OCI-LY1 (cell line): Measurements from ENCODE around the gene OAS3.

Source experiments
- H2AFZ ChIP-seq: fragments of 200-600 bp; sonication (generic), shearing (Covaris generic); 2 replicates; pipeline ENCODE4 v1.6.0; 2014; ENCODE audit warnings: antibody characterized with exemption, mild to moderate bottlenecking, low read length
- H3F3A ChIP-seq: fragments of 200-600 bp; sonication (generic), shearing (Covaris generic); 2 replicates; pipeline ENCODE4 v1.6.0; 2014; ENCODE audit warnings: mild to moderate bottlenecking, antibody characterized with exemption, low read length, moderate library complexity; ENCODE audit not compliant: insufficient read depth
- H3K27ac ChIP-seq: fragments of 200-600 bp; sonication (generic); 2 replicates; pipeline ENCODE4 v1.5.1; 2014; ENCODE audit warnings: low read length, mixed run types, mild to moderate bottlenecking, low read depth; ENCODE audit not compliant: poor library complexity, severe bottlenecking
- H3K27me3 ChIP-seq: fragments of 200-600 bp; sonication (generic); 2 replicates; pipeline ENCODE4 v1.6.0; 2014; ENCODE audit warnings: antibody characterized with exemption, mild to moderate bottlenecking, low read length, moderate library complexity; ENCODE audit not compliant: insufficient read depth
- H3K36me3 ChIP-seq: fragments of 200-600 bp; sonication (generic); 2 replicates; pipeline ENCODE4 v1.6.1; 2014; ENCODE audit warnings: mild to moderate bottlenecking, antibody characterized with exemption, low read length, moderate library complexity, mixed read lengths; ENCODE audit not compliant: insufficient read depth
- H3K4me1 ChIP-seq: fragments of 200-600 bp; sonication (generic); 2 replicates; pipeline ENCODE4 v1.5.1; 2014; ENCODE audit warnings: mild to moderate bottlenecking, low read length, moderate library complexity; ENCODE audit not compliant: insufficient read depth, severe bottlenecking
- H3K4me2 ChIP-seq: fragments of 200-600 bp; sonication (generic), shearing (Covaris generic); 2 replicates; pipeline ENCODE4 v1.6.1; 2014; ENCODE audit warnings: low read length
- H3K4me3 ChIP-seq: fragments of 200-600 bp; sonication (generic); 2 replicates; pipeline ENCODE4 v1.5.1; 2014; ENCODE audit warnings: low read length, low read depth, mild to moderate bottlenecking, mixed read lengths; ENCODE audit not compliant: poor library complexity, severe bottlenecking
- H3K79me2 ChIP-seq: fragments of 200-600 bp; shearing (Covaris generic); 2 replicates; pipeline ENCODE4 v1.6.1; 2016; ENCODE audit warnings: mixed run types, low read length, mixed read lengths; ENCODE audit not compliant: insufficient read depth
- H3K9ac ChIP-seq: fragments of 200-600 bp; sonication (generic), shearing (Covaris generic); 2 replicates; pipeline ENCODE4 v1.6.1; 2014; ENCODE audit warnings: mild to moderate bottlenecking, low read length, mixed read lengths
- H3K9me2 ChIP-seq: fragments of 200-600 bp; sonication (generic), shearing (Covaris generic); 2 replicates; pipeline ENCODE4 v1.6.1; 2014; ENCODE audit warnings: low read depth, mild to moderate bottlenecking, low read length, mixed read lengths
- H3K9me3 ChIP-seq: fragments of 200-600 bp; shearing (Covaris generic); 2 replicates; pipeline ENCODE4 v1.6.1; 2014; ENCODE audit warnings: low read length, mixed read lengths
- H4K20me1 ChIP-seq: fragments of 200-600 bp; sonication (generic), shearing (Covaris generic); 2 replicates; pipeline ENCODE4 v1.6.0; 2016; ENCODE audit warnings: mild to moderate bottlenecking, low read length; ENCODE audit not compliant: insufficient read depth
- CTCF ChIP-seq: fragments of 200-600 bp; sonication (generic), shearing (Covaris generic); IDR thresholded peaks from 2 replicates; pipeline ENCODE4 v1.5.1; 2017; ENCODE audit warnings: mild to moderate bottlenecking, antibody characterized with exemption, low read length, moderate library complexity, mixed read lengths
- EZH2 ChIP-seq: fragments of 200-600 bp; sonication (generic), shearing (Covaris generic); IDR thresholded peaks from 2 replicates; pipeline ENCODE4 v1.8.0; 2017; ENCODE audit warnings: borderline replicate concordance, mixed run types, mild to moderate bottlenecking, antibody characterized with exemption, low read length, moderate library complexity, mixed read lengths

OAS3 gene, protein sequence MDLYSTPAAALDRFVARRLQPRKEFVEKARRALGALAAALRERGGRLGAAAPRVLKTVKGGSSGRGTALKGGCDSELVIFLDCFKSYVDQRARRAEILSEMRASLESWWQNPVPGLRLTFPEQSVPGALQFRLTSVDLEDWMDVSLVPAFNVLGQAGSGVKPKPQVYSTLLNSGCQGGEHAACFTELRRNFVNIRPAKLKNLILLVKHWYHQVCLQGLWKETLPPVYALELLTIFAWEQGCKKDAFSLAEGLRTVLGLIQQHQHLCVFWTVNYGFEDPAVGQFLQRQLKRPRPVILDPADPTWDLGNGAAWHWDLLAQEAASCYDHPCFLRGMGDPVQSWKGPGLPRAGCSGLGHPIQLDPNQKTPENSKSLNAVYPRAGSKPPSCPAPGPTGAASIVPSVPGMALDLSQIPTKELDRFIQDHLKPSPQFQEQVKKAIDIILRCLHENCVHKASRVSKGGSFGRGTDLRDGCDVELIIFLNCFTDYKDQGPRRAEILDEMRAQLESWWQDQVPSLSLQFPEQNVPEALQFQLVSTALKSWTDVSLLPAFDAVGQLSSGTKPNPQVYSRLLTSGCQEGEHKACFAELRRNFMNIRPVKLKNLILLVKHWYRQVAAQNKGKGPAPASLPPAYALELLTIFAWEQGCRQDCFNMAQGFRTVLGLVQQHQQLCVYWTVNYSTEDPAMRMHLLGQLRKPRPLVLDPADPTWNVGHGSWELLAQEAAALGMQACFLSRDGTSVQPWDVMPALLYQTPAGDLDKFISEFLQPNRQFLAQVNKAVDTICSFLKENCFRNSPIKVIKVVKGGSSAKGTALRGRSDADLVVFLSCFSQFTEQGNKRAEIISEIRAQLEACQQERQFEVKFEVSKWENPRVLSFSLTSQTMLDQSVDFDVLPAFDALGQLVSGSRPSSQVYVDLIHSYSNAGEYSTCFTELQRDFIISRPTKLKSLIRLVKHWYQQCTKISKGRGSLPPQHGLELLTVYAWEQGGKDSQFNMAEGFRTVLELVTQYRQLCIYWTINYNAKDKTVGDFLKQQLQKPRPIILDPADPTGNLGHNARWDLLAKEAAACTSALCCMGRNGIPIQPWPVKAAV

GRCh38 chr12:112937741-112938719 lies at the start of gene OAS3:
Gene OAS3, plus strand, starts transcription at chr12:112938474. Its CDS starts 57 bp downstream, at chr12:112938531.
- Histone ChIP-seq H3K4me1 (peaks cover 28% of the 10 kb centered on the region), H3K4me2 (peak within 1 kb of the TSS; percentile 89), H3K36me3 (no peaks in the 10 kb centered on the region), H3K4me3 (peak within 1 kb of the TSS; percentile 68), H3K9me2 (no peaks in the 10 kb centered on the region), H3K9ac (peak within 1 kb of the TSS; percentile 65), H3K79me2 (no peaks in the 10 kb centered on the region), H3K9me3 (no peaks in the 10 kb centered on the region), H3K27me3 (no peaks in the 10 kb centered on the region), H3F3A (no peaks in the 10 kb centered on the region), H4K20me1 (no peaks in the 10 kb centered on the region), H2AFZ (no peak within 1 kb of the TSS), H3K27ac (peak within 1 kb of the TSS; percentile 77)
- no peak; the same call in 1 of the 2 replicates for TF ChIP-seq CTCF
- TF ChIP-seq EZH2, result no peak

DNA sequence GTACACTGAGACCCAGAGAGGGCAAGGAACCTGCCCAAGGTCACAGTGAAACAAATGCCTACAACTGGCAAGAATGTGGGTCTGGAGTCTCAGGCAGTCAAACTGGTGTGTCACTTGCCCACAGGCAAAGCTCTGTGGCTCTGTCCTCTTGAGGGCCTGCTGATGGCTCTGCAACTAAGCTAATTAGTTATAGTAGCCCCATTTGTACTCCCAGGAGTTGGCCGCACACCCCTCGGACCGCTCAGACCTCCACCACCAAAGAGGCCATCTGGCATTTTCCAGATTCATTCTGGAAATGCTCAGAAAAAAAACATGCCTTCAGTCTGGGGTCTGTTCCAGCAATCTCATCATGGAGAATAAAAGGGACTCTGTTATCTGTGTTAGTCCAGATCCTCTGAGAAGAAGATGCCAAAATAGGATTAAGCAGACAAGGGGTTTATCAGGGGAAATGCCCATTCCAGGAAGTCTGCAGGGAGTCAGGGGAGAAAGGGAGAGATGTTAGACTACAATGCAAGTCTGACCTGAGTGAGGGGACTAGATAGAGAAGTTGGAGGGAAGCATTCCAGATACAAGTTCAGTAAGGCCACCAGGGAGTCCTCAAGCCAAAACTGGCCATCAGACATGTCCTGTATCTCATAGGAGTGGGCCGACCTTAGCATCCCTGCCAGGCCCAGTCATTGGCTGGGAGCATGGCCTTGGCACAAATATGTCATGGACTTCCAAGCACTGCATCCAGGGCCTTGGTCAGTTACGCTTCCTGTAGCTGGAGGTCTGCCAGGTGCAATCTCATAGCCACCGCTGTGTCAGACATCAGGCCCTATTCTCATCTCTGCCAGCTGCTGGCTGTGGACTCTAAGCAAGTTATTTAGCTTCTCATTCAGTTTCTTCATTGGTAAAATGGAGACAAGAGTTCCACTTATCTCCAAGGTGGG lies 46.9 kb upstream of the OAS3 start:
- Histone ChIP-seq H3K27me3 (peaks cover 16% of the 10 kb centered on the region; the same call in 1 of the 2 replicates), H3K9me3 (no peaks in the 10 kb centered on the region), H3K36me3 (no peaks in the 10 kb centered on the region)

More for the DNA sequence above, 46.9 kb upstream of the OAS3 start:
- Histone ChIP-seq H3K9me2 (no peaks in the 10 kb centered on the region), H3K4me3 (no peak overlapping the region), H2AFZ (no peak overlapping the region), H3K4me1 (no peaks in the 10 kb centered on the region), H3K79me2 (no peaks in the 10 kb centered on the region), H3K4me2 (no peak overlapping the region), H4K20me1 (no peaks in the 10 kb centered on the region), H3K27ac (no peak overlapping the region), H3F3A (no peaks in the 10 kb centered on the region), H3K9ac (no peak overlapping the region)
- TF ChIP-seq CTCF, result no peak
- no peak for TF ChIP-seq EZH2
